HFFc6 (cell line): Measurements from ENCODE around the gene SHTN1. TPM values are rescaled to one million over a fixed set of nuclear protein-coding genes. Genes with fewer than 3 reads are reported as not detected.
A peak's percentile ranks its signal among the peaks of the same experiment; 100 is the strongest.

ENCODE experiments used
- DNase-seq: peaks from one replicate; pipeline ENCODE4 v3.0.0-alpha.2; 2018
- H3K27ac Mint-ChIP-seq: 2 replicates; pipeline ENCODE4 v1.8.0; 2020; ENCODE audit warnings: mild to moderate bottlenecking, mixed read lengths
- H3K27me3 Mint-ChIP-seq: 2 replicates; pipeline ENCODE4 v1.8.0; 2021; ENCODE audit warnings: mild to moderate bottlenecking, moderate library complexity, mixed read lengths; ENCODE audit not compliant: insufficient read depth
- H3K36me3 Mint-ChIP-seq: 2 replicates; pipeline ENCODE4 v1.8.0; 2021; ENCODE audit warnings: low read depth, mixed read lengths
- H3K4me1 Mint-ChIP-seq: 2 replicates; pipeline ENCODE4 v1.8.0; 2020; ENCODE audit warnings: low read depth, mixed read lengths
- H3K4me3 Mint-ChIP-seq: 2 replicates; pipeline ENCODE4 v1.8.0; 2020; ENCODE audit warnings: mild to moderate bottlenecking, moderate library complexity, mixed read lengths
- H3K9me3 Mint-ChIP-seq: 2 replicates; pipeline ENCODE4 v1.8.0; 2020; ENCODE audit warnings: mild to moderate bottlenecking, mixed read lengths
- CTCF ChIP-seq: fragments of 200-600 bp; sonication (generic); IDR thresholded peaks from 2 replicates; pipeline ENCODE4 v1.5.0; 2021; ENCODE audit warnings: antibody characterized with exemption, mild to moderate bottlenecking
- total RNA-seq, 6 experiments: library from RNA; stranded (reverse); fragmentation: NEBNext Ultra II Directional; extraction: Animal tissue kit (Norgen Biotek cat#: 25700); gene quantifications; 2 replicates in 1 of 6; 3 replicates in 5 of 6; pipeline ENCODE4 v1.2.3, GENCODE V29; 2021

SHTN1 gene
- total RNA-seq, 6 experiments from 2014 or later = 3.4 to 6.2 (median 5.2) TPM

DNA sequence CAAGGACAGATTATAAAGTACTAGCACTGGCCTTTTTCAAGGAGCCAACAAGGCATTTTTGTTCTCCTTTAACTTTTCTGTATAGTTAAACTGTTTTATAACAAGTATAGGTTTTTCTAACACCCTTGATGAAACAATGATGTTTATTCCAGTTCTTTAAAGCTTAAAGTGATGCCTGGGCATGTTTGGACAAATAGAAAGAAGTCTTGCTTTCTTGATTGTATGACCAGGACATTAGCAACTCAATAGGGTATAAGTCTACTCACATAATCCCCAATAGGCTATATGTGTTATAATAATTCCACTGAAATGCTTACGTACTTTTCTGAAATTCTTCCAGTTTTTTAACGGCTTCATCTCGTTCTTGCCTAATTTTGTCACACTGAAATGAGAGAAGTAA is 36.7 kb downstream of the SHTN1 start:
- Mint-ChIP-seq H3K36me3 (no peaks in the 10 kb centered on the region), H3K4me1 (peaks cover 4% of the 10 kb centered on the region), H3K9me3 (no peaks in the 10 kb centered on the region), H3K27me3 (no peaks in the 10 kb centered on the region), H3K27ac (no peak overlapping the region), H3K4me3 (no peak overlapping the region)
- DNase-seq = no peak
- TF ChIP-seq CTCF = no peak

- no peaks in the 10 kb centered on the region for H3K9me3 Mint-ChIP-seq
- H3K4me1 Mint-ChIP-seq = no peaks in the 10 kb centered on the region
- no peaks in the 10 kb centered on the region for H3K36me3 Mint-ChIP-seq
- H3K27me3 Mint-ChIP-seq = no peaks in the 10 kb centered on the region
- TF ChIP-seq CTCF = no peak
- no peak overlapping the region for H3K4me3 Mint-ChIP-seq
- no peak for DNase-seq
- H3K27ac Mint-ChIP-seq = no peak overlapping the region
Measured at GRCh38 chr10:116961406-116962251, 43.4 kb downstream of the SHTN1 start.

GRCh38 chr10:116960066-116960776 is 44.8 kb downstream of the SHTN1 start:
- DNase-seq = no peak

DNA sequence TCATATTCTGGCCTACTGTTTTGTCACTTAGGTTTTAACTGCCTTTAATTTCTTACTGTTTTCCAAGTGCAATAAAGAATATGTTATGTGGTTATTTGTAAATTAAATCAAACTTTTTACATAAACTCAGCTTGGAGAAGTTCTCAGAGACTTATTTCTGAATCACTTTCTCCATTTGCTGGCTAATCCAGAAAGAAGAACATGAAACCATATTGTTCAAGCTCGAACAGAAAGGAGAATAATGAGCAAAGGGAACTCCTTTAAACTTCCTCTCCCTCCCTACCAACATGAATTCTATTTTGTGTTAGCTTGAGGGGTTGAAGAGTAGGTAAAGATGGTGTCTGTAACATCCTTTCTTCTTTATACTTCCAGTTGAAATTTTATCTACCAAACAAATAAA is 52.3 kb downstream of the SHTN1 start:
- Mint-ChIP-seq H3K9me3 (no peaks in the 10 kb centered on the region), H3K4me1 (peaks cover 11% of the 10 kb centered on the region), H3K4me3 (no peak overlapping the region), H3K27me3 (no peaks in the 10 kb centered on the region), H3K36me3 (no peaks in the 10 kb centered on the region; the same call in 1 of the 2 replicates), H3K27ac (no peak overlapping the region)
- no peak for DNase-seq
- TF ChIP-seq CTCF = no peak

More at GRCh38 chr10:116960066-116960776, 44.8 kb downstream of the SHTN1 start:
- no peak for TF ChIP-seq CTCF
- Mint-ChIP-seq H3K27me3 (no peaks in the 10 kb centered on the region), H3K9me3 (no peaks in the 10 kb centered on the region), H3K4me1 (no peaks in the 10 kb centered on the region), H3K27ac (no peak overlapping the region), H3K36me3 (no peaks in the 10 kb centered on the region), H3K4me3 (no peak overlapping the region)

DNA sequence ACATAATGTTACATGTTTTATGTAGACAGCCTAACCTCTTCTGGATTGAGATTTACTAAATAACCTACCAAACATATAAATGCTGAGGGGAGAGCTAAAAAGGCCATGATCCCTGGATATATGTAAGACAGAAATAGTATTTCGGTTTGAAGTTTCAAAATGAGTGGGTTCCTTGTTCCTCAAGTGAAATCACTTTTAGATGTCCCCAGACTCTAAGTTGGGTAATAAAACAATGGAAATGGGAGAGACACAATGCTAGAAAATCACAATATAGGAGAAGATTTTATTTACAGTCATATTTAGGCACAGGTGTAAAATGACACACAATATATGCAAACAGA is 56.5 kb downstream of the SHTN1 start:
- no peaks in the 10 kb centered on the region for H3K9me3 Mint-ChIP-seq
- H3K4me3 Mint-ChIP-seq = no peak overlapping the region
- DNase-seq = no peak
- no peak for TF ChIP-seq CTCF
- peaks cover 18% of the 10 kb centered on the region for H3K36me3 Mint-ChIP-seq
- peak overlapping the region; percentile 86; the same call in 1 of the 2 replicates for H3K27ac Mint-ChIP-seq
- H3K4me1 Mint-ChIP-seq = peaks cover 27% of the 10 kb centered on the region
- H3K27me3 Mint-ChIP-seq = no peaks in the 10 kb centered on the region
